Measurements from ENCODE around the gene SDR39U1.
A peak's percentile ranks its signal among the peaks of the same experiment; 100 is the strongest.

The SDR39U1 gene

DNA sequence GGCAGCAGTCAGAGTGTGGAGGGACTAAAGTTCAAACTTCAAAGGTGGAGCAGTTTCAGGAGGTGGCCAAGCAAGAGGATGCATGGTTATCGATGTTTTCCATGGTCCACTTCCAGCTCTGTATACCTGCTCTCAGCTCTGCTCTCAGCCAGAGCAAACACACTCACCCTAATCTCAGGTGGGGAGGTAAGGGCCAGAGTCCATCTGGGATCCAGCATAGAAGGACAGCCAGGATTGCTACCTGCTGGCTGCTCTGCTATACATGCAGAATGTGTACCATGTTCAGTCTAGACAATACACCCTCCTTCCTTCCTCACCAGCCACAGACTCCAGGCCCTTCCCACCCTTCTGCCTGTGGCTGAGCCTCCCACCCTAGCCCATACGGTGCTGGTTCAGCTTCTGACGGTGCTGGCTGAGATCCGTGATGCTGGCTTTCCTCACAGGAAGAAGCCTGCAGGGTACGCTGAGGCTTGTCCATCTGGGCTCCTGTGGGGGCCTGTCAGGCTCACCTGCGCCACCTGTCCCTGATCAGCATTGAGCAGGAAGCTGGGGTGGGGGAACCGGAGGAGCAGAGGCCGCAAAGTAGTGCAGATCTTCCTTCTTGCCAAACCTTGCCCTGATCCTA, 15.6 kb downstream of the SDR39U1 start:
- Histone ChIP-seq H3K4me3 (no peak overlapping the region), H3K27ac (no peak overlapping the region)
- DNase-seq (ENCODE audit: low spot score) = no peak
- TF ChIP-seq, protein P1, sequence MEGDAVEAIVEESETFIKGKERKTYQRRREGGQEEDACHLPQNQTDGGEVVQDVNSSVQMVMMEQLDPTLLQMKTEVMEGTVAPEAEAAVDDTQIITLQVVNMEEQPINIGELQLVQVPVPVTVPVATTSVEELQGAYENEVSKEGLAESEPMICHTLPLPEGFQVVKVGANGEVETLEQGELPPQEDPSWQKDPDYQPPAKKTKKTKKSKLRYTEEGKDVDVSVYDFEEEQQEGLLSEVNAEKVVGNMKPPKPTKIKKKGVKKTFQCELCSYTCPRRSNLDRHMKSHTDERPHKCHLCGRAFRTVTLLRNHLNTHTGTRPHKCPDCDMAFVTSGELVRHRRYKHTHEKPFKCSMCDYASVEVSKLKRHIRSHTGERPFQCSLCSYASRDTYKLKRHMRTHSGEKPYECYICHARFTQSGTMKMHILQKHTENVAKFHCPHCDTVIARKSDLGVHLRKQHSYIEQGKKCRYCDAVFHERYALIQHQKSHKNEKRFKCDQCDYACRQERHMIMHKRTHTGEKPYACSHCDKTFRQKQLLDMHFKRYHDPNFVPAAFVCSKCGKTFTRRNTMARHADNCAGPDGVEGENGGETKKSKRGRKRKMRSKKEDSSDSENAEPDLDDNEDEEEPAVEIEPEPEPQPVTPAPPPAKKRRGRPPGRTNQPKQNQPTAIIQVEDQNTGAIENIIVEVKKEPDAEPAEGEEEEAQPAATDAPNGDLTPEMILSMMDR (IDR thresholded peaks at IDR 0.05) = no peak

DNA sequence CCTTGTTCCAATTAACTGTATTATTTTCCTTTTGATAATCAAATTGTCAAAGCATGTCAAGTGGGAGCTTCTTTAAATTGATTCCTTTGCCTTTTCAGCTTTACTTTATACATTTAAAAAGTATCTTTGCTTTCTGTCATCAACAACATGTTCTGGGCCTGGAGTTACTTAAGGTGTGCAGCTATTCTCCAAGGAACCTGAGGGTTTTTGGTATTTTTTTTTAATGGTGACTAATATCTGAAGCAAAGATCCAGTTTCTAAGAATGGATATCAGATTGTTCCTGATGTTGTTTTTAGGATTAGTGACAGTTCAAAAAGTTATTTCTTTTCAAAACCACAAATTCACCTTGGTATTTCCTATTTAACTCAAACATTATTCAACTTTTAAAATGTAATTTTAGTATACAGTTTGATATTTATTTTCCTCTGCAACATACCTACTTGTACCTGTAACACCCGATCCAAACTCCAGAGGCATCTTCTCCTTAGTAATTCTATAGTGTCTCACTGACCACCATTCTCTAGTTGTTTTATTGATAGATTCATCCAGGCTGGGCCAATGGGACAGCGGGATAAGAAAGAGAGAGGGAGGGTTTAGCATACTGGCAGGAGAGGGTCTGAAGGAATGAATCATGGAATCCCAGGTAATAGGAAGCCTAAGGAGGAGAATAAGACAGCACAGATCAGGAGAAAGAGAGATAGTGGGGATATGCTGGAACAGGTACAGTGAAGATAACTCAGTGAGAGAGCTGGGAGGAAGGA, 16.2 kb downstream of the SDR39U1 start:
- no peak for DNase-seq (ENCODE audit: low spot score)
- H3K27ac ChIP-seq = no peak overlapping the region
- TF ChIP-seq, protein P1 (IDR thresholded peaks at IDR 0.05) = no peak
- H3K4me3 ChIP-seq = no peak overlapping the region

DNA sequence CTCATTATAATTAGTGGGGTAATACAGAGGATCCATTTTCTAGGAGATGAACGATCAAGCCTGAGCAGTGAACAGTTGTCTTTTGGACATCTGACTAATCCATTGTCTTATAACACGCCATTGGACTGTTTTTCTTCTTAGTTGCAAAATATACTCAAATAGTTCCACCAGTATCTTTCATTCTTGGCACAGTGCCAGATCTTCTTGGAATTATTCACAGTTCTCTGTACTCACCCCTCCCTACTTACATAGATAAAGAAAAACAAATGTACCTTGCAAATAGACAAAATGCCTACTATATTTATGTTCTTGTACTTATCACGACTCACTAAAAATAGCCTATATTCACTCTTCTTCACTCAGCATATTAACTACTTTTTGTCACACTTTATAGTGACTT, 16.9 kb downstream of the SDR39U1 start:
- DNase-seq (ENCODE audit: low spot score) = no peak
- Histone ChIP-seq H3K27ac (peak overlapping the region in 1 of 2 donors; percentile 37), H3K4me3 (no peak overlapping the region)
- TF ChIP-seq, protein P1 (IDR thresholded peaks at IDR 0.05) = no peak

DNA sequence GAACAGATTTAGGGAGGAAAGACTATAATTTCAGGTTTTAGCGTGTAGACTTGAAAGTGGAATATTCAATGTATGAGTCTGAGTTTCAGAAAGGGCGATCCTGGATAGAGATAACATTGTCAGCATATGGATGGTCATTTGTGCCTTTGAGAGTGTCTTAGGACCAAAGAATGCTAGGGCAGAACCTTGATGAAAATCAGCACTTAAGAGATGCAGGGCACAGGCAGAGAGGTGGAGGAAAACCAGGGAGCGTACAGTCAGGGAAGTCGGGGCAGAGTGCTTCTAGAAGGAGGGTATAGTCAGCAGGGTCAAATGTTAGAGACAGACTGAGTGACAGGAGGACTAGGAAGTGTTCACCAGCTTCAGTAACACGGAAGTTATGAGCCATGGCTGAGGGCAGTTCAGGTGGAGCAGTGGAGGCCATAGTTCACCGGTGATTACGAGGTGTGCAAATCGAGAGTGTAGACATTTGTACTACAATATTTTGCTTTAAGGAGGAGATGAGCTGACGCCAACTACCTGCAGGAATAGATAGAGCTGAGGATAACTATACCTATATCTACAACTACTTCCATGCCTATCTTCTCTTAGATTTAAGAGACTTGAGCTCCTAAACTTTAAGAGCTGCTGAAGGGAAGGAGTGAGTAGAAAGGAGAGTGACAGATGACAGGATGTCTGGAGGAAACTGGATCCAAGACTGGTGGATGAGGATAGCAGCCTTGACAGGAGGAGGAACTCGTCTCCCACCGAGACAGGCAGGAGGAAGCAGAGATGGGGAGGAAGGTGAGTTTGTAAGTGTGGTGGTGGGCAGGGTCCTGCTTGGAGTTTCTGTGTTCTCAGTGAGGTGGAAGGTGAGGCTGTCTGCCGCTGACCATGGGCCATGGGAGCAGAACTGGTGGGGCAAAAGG, 19.6 kb downstream of the SDR39U1 start:
- no peak for DNase-seq (ENCODE audit: low spot score)
- Histone ChIP-seq H3K27ac (no peak overlapping the region), H3K4me3 (no peak overlapping the region)
- TF ChIP-seq, protein P1 (IDR thresholded peaks at IDR 0.05) = no peak

DNA sequence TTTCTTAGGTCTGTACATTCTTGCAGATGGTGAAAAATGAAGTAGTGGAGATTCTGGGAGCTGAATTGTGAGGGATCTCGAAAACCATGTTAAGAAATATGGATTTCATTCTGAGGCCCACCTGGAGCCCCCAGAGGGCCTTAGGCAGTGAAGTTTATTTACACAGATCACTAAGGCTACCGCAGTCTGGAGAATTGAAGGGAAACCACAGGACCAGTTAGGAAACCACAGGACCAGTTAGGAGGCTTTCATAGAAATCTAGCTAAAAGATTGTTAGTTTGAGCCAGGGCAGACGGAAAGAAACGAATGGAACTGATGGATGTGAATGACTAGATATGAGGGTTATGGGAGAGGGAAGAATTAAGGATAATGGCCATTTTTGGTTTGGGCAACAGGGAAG, 20.3 kb downstream of the SDR39U1 start:
- no peak overlapping the region for H3K27ac ChIP-seq
- TF ChIP-seq, protein P1 (IDR thresholded peaks at IDR 0.05) = no peak
- H3K4me3 ChIP-seq = no peak overlapping the region
- no peak for DNase-seq (ENCODE audit: low spot score)

DNA sequence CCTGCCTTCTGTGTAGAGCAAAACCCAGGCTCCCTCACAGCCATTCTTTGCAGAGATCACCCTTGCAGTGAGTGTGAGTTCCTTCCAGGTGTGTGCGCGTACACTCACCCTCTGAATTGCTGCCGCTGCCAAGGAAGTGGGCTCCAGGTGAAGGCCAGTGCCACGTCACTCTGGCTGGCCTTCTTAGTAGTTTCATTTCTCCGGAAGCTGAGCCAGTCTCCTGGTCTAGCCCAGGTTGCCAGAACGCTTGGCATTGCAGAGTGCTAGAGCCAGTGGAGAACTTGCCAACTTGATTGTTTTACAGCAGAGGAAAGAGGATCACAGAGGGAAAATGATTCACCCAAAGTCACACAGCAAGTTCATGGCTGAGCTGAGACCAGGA, 24.1 kb downstream of the SDR39U1 start:
- no peak overlapping the region for H3K4me3 ChIP-seq
- TF ChIP-seq, protein P1 (IDR thresholded peaks at IDR 0.05) = no peak
- no peak overlapping the region for H3K27ac ChIP-seq
- DNase-seq (ENCODE audit: low spot score) = no peak
